BJ (cell line): ENCODE data around the gene KCNF1. TPM values are rescaled to one million over a fixed set of nuclear protein-coding genes. Genes with fewer than 3 reads are reported as not detected.

Source experiments
- CTCF ChIA-PET: fragments of 350-600 bp; formaldehyde crosslinking; extraction: SDS; loops from one replicate; lab custom pipeline; 2021; ENCODE audit warnings: antibody characterized with exemption, inconsistent platforms; lab: Yijun Ruan, JAX
- POLR2A ChIA-PET: fragments of 300-600 bp; sonication (Branson Sonifier 250); formaldehyde crosslinking; extraction: SDS; loops from one replicate; lab custom pipeline; 2021; ENCODE audit warnings: antibody characterized with exemption; lab: Charles Lee
- DNase-seq: peaks from one replicate; pipeline ENCODE4 v3.0.0-alpha.2; 2011; ENCODE audit warnings: low read depth
- H3K27me3 ChIP-seq: 2 replicates; pipeline ENCODE4 v1.6.0; 2011; ENCODE audit warnings: low read length; ENCODE audit not compliant: control insufficient read depth, insufficient read depth
- H3K36me3 ChIP-seq: 2 replicates; pipeline ENCODE4 v1.5.1; 2011; ENCODE audit warnings: low read length; ENCODE audit not compliant: control insufficient read depth, insufficient read depth
- H3K4me3 ChIP-seq: 2 replicates; pipeline ENCODE4 v1.5.1; 2011; ENCODE audit warnings: low read depth, mild to moderate bottlenecking, control low read depth, low read length
- polyA plus RNA-seq: library from polyadenylated mRNA; depleted of rRNA; stranded (reverse); fragments of >200 nt; gene quantifications from 2 replicates; pipeline ENCODE4 v1.2.3, GENCODE V29; 2011
- TF ChIP-seq, protein P1 (sequence below): IDR thresholded peaks from 2 replicates; pipeline ENCODE4 v1.5.1; 2011; ENCODE audit warnings: low read depth, mild to moderate bottlenecking, control low read depth, inconsistent platforms, low read length, moderate library complexity; ENCODE audit not compliant: insufficient read depth

Gene KCNF1
- polyA plus RNA-seq, 1 experiment, result not detected

DNA sequence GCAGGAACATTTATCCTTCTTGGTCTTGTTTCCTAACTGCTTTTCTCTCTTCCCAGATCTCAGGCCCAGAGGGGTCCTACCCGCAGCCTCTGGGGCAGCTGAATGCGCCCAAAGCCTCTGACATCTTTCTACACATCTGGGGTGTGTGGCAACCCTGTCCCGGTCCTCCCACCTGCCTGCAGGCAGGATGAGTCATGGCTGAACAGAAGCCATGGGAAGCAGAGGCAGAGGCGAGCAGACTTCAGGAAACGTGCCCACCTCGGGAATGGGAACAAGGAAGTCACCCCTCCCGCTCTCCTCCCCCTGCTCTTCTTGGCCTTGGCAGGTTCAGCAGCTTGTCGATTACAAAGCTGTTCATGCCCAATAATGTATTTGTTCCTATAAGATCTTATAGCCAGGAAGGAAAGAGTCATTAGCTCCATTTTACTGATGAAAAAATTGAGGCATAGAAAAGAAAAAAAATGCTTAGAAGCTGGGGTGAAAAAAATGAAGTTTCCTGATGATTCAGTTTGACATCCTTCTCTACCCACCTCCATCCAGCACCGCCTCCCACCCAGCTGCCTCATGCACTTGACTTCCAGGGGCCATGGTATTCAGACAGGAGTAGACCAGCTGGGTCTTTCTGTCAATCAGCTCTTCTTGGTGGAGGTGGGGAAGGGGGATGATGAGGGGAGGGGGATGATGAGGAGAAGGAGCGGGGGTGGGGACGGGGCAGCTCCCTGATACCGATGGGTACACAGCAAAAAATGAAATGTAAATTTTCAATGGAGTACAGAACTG lies 10.4 kb upstream of the KCNF1 start:
- CTCF ChIA-PET, result interaction anchor here (0.8 to 2.4 kb wide), 2 partner anchors 66 to 69 kb away, joined by 5 to 6 read pairs; no protein-coding TSS in a partner anchor
- POLR2A ChIA-PET, result no interaction called here
- peaks cover 3% of the 10 kb centered on the region; the same call in 1 of the 2 replicates for H3K27me3 ChIP-seq
- TF ChIP-seq, protein P1, sequence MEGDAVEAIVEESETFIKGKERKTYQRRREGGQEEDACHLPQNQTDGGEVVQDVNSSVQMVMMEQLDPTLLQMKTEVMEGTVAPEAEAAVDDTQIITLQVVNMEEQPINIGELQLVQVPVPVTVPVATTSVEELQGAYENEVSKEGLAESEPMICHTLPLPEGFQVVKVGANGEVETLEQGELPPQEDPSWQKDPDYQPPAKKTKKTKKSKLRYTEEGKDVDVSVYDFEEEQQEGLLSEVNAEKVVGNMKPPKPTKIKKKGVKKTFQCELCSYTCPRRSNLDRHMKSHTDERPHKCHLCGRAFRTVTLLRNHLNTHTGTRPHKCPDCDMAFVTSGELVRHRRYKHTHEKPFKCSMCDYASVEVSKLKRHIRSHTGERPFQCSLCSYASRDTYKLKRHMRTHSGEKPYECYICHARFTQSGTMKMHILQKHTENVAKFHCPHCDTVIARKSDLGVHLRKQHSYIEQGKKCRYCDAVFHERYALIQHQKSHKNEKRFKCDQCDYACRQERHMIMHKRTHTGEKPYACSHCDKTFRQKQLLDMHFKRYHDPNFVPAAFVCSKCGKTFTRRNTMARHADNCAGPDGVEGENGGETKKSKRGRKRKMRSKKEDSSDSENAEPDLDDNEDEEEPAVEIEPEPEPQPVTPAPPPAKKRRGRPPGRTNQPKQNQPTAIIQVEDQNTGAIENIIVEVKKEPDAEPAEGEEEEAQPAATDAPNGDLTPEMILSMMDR, result no peak
- no peak overlapping the region for H3K4me3 ChIP-seq
- no peaks in the 10 kb centered on the region for H3K36me3 ChIP-seq
- no peak for DNase-seq

DNA sequence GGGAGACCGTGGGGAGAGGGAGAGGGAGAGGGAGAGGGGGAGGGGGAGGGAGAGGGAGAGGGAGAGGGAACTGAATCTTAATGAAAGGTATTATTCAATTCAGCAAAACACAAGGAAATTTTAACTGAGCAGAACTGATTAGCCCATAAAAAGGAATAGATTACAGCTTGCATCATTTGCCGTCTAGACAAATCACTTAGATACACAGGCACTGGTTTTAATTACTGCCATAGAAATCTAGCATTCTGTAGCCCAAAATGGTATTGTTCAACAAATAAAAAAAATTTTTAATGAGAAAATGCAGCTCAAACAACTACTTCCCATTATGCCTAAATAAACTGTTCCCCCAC lies 7.9 kb upstream of the KCNF1 start:
- POLR2A ChIA-PET, result no interaction called here
- no peak for DNase-seq

DNA sequence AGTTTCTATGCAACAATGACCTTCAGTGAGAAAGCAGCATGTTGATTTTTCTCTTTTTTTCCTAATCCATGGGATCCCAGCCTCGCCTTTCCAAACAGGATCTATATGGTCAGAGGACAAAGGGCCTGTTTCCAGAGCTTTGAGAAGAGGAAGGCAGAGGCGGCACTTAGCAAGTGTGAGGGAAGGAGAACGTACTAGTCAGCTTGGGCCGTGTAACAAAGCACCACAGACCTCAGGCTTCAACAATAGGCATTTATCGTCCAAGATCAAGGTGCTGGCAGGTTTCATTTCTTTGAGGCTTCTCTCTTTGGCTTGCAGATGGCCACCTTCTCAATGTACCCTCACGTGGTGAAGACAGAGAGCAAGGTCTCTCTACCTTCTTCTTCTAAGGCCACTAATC lies 7.3 kb upstream of the KCNF1 start:
- H3K4me3 ChIP-seq, result no peak overlapping the region
- no peak for DNase-seq
- H3K36me3 ChIP-seq, result no peaks in the 10 kb centered on the region
- ChIA-PET POLR2A (no interaction called here), CTCF (interaction anchor here (0.9 kb wide), 1 partner anchor 9 kb away, joined by 3 read pairs; no protein-coding TSS in a partner anchor)
- TF ChIP-seq, protein P1, result no peak
- peaks cover 5% of the 10 kb centered on the region; the same call in 1 of the 2 replicates for H3K27me3 ChIP-seq

More for the DNA sequence above, 7.9 kb upstream of the KCNF1 start:
- H3K4me3 ChIP-seq, result no peak overlapping the region
- TF ChIP-seq, protein P1, result no peak
- no peaks in the 10 kb centered on the region for H3K36me3 ChIP-seq
- H3K27me3 ChIP-seq, result peaks cover 5% of the 10 kb centered on the region; the same call in 1 of the 2 replicates
- CTCF ChIA-PET, result interaction anchor here (0.9 kb wide), 1 partner anchor 10 kb away, joined by 3 read pairs; no protein-coding TSS in a partner anchor

DNA sequence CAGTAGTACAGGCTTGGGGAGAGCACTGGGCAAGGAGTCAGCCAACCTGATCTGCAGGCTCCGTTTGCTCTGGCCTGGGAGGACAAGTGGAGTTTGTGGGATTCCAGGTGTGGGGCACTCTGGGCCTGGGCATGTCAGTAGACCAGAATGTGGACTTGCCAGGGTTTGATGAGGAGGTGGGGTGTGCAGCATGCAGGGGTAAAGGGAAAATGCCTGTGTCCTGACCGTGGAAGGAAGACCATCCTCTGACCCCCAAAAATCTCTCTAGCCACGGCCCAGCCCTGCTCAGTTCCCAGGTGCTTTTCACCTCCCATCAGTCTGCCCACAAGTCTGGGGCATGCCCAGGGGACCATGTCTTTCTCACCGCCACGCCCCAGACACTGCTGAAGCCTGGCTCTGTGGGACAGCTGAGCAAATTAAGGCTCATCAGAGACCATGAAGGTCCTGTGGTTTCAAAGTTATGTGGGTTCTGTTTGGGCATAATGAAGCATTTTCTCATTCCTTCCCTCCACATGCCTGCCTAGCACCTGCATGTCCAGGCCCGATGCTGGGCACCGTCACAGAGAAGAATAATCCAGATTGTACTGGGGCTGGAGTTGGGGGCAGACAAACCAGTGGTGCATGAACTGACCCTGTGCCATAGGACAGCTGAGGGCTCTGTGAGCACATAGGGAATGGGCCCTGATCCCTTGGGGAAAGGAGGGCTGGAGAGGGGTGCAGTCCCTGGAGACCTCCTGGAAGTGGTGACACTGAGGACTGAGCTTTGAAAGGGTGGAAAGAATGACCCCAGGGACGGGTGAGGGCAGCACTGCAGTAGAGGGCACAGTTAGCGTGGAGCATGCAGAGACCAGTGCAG lies 6.5 kb upstream of the KCNF1 start:
- TF ChIP-seq, protein P1, result no peak
- peaks cover 6% of the 10 kb centered on the region for H3K27me3 ChIP-seq
- ChIA-PET POLR2A (no interaction called here), CTCF (no interaction called here)
- H3K36me3 ChIP-seq, result no peaks in the 10 kb centered on the region
- no peak overlapping the region for H3K4me3 ChIP-seq
- no peak for DNase-seq

DNA sequence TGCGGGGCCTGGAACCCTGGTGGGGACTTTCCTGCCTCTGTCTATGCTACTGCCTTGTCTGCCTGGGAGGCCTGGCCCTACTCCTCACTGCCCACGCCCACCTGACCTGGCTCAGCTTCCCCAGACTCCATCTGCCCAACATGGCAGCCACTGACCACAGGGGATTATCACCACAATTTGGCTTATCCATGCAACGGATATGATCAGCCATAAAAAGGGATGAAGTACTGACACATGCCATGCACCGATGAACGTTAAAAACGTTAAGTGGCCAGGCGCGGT lies 5.9 kb upstream of the KCNF1 start:
- TF ChIP-seq, protein P1, result no peak
- H3K27me3 ChIP-seq, result peaks cover 9% of the 10 kb centered on the region
- ChIA-PET POLR2A (no interaction called here), CTCF (no interaction called here)
- H3K4me3 ChIP-seq, result no peak overlapping the region
- no peak for DNase-seq
- no peaks in the 10 kb centered on the region for H3K36me3 ChIP-seq
